Osteoblast (primary cell): ENCODE measurements around the gene DCLRE1A. TPM values are rescaled to one million over a fixed set of nuclear protein-coding genes. Genes with fewer than 3 reads are reported as not detected.

ENCODE experiments used
- DNase-seq: peaks from one replicate; pipeline ENCODE4 v3.0.0; 2011; ENCODE audit warnings: low spot score, mixed read lengths; ENCODE audit not compliant: insufficient read length; ENCODE audit errors: missing footprints
- H2AFZ ChIP-seq: 2 replicates; pipeline ENCODE4 v1.6.0; 2011; ENCODE audit warnings: mild to moderate bottlenecking, low read length
- H3K27ac ChIP-seq: 2 replicates; pipeline ENCODE4 v1.5.1; 2011; ENCODE audit warnings: mild to moderate bottlenecking, low read depth, low read length, moderate library complexity
- H3K27me3 ChIP-seq: 2 replicates; pipeline ENCODE4 v1.6.0; 2012; ENCODE audit warnings: mild to moderate bottlenecking, control low read depth, inconsistent platforms, low read length, moderate library complexity; ENCODE audit not compliant: insufficient read depth
- H3K36me3 ChIP-seq: 2 replicates; pipeline ENCODE4 v1.5.1; 2011; ENCODE audit warnings: mild to moderate bottlenecking, low read length, control low read depth, moderate library complexity; ENCODE audit not compliant: insufficient read depth
- H3K4me1 ChIP-seq: 2 replicates; pipeline ENCODE4 v1.5.1; 2011; ENCODE audit warnings: mild to moderate bottlenecking, low read length, control low read depth, moderate library complexity; ENCODE audit not compliant: insufficient read depth
- H3K4me2 ChIP-seq: 2 replicates; pipeline ENCODE4 v1.6.0; 2011; ENCODE audit warnings: mild to moderate bottlenecking, low read length; ENCODE audit not compliant: insufficient read depth
- H3K4me3 ChIP-seq: fragments of 200-600 bp; sonication (generic); 3 replicates; pipeline ENCODE4 v1.5.1; 2012; ENCODE audit warnings: mild to moderate bottlenecking, low read length, inconsistent platforms; ENCODE audit not compliant: insufficient read depth
- H3K79me2 ChIP-seq: 2 replicates; pipeline ENCODE4 v1.6.0; 2012; ENCODE audit warnings: mild to moderate bottlenecking, low read length, control low read depth, inconsistent platforms; ENCODE audit not compliant: insufficient read depth
- H3K9me3 ChIP-seq: 2 replicates; pipeline ENCODE4 v1.5.1; 2011; ENCODE audit warnings: low read depth, low read length, control low read depth
- H4K20me1 ChIP-seq: 2 replicates; pipeline ENCODE4 v1.6.0; 2012; ENCODE audit warnings: mild to moderate bottlenecking, low read length, control low read depth; ENCODE audit not compliant: insufficient read depth
- total RNA-seq: library from RNA; depleted of rRNA; stranded (reverse); fragments of >200 nt; gene quantifications from 2 replicates; pipeline ENCODE4 v1.2.3, GENCODE V29; 2012
- TF ChIP-seq, protein P1 (sequence below): IDR thresholded peaks from 2 replicates; pipeline ENCODE4 v1.5.1; 2011; ENCODE audit warnings: mild to moderate bottlenecking, low read depth, low read length, moderate library complexity; ENCODE audit errors: extremely low read depth

The DCLRE1A gene
- total RNA-seq = 5.0 and 5.1 TPM in 2 replicates

DNA sequence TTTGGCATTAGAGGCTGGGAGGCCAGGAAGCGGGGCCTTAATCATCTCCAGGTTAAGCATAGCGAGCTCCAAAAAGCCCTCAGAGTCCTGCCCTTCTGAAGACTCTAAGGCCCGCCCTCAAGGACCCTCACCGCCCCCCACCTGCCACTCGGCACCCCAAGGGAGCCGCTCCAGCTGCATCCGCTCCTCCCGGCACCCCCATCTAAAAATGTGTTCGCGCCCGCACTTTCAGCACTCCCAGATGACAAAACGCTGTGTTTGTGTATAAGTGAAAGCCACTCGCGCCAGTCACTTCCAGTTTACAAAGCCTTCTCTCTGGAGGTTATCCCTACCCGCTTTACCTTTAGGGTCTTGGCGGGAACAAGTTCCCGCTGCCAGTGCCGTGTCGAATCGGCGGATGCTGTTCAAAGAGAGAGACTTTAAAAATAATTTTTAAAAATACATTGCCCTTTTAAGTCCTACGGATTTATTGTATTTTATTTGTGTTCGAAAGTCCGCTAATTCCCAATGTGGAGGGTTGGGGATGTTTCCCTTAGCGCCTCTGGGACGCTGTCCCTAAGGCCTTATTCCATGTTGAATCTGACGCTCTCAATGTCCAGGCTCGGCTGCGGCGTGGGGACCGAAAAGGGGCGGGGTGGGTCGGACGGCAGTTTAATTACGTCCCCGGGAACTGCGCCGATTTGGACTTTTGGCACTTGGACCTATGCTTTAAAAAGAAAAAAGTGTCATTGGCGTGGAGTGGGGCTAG, at the start of gene DCLRE1A, which contains the start of gene NHLRC2:
Gene DCLRE1A (minus strand): TSS at position 70 of the 748 bp plus-strand sequence. CDS start 900 bp downstream, outside the sequence.
Gene NHLRC2 (plus strand): TSS at position 649 of the 748 bp plus-strand sequence. CDS start 212 bp downstream, outside the sequence.
- H3K27me3 ChIP-seq = no peaks in the 10 kb centered on the region
- peak within 1 kb of the TSS; percentile 99 for H3K4me2 ChIP-seq
- peaks cover 38% of the 10 kb centered on the region for H3K79me2 ChIP-seq
- peak within 1 kb of the TSS; percentile 95 for H3K27ac ChIP-seq
- H3K36me3 ChIP-seq = no peaks in the 10 kb centered on the region
- TF ChIP-seq, protein P1, sequence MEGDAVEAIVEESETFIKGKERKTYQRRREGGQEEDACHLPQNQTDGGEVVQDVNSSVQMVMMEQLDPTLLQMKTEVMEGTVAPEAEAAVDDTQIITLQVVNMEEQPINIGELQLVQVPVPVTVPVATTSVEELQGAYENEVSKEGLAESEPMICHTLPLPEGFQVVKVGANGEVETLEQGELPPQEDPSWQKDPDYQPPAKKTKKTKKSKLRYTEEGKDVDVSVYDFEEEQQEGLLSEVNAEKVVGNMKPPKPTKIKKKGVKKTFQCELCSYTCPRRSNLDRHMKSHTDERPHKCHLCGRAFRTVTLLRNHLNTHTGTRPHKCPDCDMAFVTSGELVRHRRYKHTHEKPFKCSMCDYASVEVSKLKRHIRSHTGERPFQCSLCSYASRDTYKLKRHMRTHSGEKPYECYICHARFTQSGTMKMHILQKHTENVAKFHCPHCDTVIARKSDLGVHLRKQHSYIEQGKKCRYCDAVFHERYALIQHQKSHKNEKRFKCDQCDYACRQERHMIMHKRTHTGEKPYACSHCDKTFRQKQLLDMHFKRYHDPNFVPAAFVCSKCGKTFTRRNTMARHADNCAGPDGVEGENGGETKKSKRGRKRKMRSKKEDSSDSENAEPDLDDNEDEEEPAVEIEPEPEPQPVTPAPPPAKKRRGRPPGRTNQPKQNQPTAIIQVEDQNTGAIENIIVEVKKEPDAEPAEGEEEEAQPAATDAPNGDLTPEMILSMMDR = no peak
- H2AFZ ChIP-seq = peak within 1 kb of the TSS; percentile 99
- DNase-seq = peak; percentile 87
- no peaks in the 10 kb centered on the region for H4K20me1 ChIP-seq
- no peaks in the 10 kb centered on the region for H3K9me3 ChIP-seq
- peaks cover 19% of the 10 kb centered on the region for H3K4me1 ChIP-seq
- H3K4me3 ChIP-seq = peak within 1 kb of the TSS; percentile 93

DNA sequence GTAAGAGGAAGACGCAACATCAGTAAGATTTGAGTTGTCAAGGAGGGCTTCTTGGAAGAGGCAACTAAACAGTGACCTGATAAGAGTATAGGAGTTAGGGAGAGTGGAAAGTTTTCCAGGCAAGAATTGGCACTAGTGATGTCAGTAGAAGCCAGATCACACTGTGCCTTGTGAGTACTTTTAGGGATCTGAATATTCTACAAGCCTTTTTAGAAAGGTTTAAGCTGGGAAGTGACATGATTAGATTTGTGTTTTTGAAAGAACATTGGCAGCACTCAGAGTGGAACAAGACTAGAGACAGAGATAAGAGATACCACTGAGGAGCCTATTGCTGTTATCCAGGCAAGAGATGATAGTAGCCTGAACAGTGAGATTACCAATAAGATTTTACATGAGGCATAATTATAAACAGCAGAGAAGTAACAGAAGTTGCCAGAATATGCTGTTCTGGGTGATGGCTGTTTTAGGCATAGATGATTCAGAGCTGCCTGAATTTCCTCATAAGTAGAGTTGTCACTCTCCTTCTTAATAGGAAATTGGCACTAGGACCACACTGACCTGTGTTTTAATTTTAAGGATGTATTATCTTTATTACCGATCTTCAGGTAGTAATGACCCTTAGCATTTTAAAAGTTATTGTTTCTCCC, 46.2 kb upstream of the DCLRE1A start:
- Histone ChIP-seq H3K9me3 (no peaks in the 10 kb centered on the region), H3K27ac (no peak overlapping the region), H3K4me2 (no peak overlapping the region), H2AFZ (no peak overlapping the region), H3K27me3 (no peaks in the 10 kb centered on the region), H3K4me3 (no peak overlapping the region), H3K4me1 (peaks cover 3% of the 10 kb centered on the region), H3K36me3 (peaks cover 13% of the 10 kb centered on the region), H3K79me2 (no peaks in the 10 kb centered on the region), H4K20me1 (no peaks in the 10 kb centered on the region)
- TF ChIP-seq, protein P1 = no peak
- DNase-seq = no peak

DNA sequence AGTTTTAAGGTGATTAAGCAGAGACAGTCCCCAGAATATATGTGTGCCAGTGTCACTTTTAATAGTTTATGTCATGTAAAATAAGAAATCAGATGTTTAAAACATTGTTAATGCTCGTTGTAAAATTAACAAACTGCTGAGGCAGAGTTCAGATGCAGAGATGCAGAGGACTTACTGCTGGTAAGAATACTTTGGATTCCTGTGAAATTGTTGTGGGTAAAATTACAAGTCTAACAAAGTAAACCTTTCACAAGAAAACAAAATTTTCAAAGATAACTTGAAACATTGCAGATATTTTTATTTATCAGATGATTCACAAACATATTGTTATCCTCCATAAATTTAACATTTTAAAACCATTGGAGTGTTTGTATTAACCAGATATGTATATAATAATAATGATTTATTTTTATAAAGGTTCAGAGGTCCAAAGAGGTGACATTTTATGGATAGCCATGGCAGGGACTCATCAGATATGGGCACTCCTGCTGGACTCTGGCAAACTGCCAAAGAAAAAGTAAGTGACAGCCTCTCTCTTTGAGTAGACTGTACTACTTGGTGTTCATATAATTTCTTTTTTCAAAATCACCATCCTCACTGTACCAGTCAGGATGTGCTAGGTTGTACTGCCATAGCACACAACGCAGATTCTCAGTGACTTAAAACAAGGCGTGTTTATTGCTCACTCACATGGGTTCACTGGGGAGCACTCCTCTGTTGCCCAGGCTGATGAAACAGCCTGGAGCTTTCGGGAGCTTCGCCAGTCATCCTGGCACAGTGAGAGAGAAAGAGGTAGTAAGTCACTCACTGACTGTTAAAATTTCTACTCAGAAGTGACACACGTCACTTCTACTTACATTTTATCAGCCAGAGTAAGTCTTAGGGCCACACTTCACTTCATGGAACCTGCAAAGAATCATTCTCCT, 44.1 kb upstream of the DCLRE1A start:
- Histone ChIP-seq H4K20me1 (no peaks in the 10 kb centered on the region), H3K4me1 (peaks cover 9% of the 10 kb centered on the region), H3K4me3 (no peak overlapping the region), H3K36me3 (peaks cover 6% of the 10 kb centered on the region), H3K27ac (no peak overlapping the region), H3K9me3 (no peaks in the 10 kb centered on the region), H3K27me3 (no peaks in the 10 kb centered on the region), H2AFZ (no peak overlapping the region), H3K4me2 (no peak overlapping the region), H3K79me2 (no peaks in the 10 kb centered on the region)
- TF ChIP-seq, protein P1 = no peak
- DNase-seq = peak; percentile 30
